ENCODE measurements around the gene NDST1.

- no peak for TF ChIP-seq CTCF (IDR thresholded peaks at IDR 0.05; ENCODE audit: insufficient read depth, low read depth, low read length)
- TF ChIP-seq EZH2 (IDR thresholded peaks at IDR 0.05; ENCODE audit: insufficient read depth, low read length), result no peak
Observed at GRCh38 chr5:150604894-150605440, 97.0 kb downstream of the NDST1 start.

Measured in astrocyte (in vitro differentiated cells and primary cell).